NT2/D1 (cell line): ENCODE measurements around the gene DOCK3.

ENCODE experiments used
- SUZ12 ChIP-seq: IDR thresholded peaks from 2 replicates; pipeline ENCODE4 v1.6.1; 2011; ENCODE audit not compliant: insufficient read length, insufficient read depth; ENCODE audit errors: extremely low read depth
- YY1 ChIP-seq: IDR thresholded peaks from 2 replicates; pipeline ENCODE4 v1.6.1; 2011; ENCODE audit not compliant: insufficient read length, insufficient read depth
- ZNF274 ChIP-seq: IDR thresholded peaks from 2 replicates; pipeline ENCODE4 v1.6.1; 2011; ENCODE audit warnings: mild to moderate bottlenecking, low read depth, low read length

DNA sequence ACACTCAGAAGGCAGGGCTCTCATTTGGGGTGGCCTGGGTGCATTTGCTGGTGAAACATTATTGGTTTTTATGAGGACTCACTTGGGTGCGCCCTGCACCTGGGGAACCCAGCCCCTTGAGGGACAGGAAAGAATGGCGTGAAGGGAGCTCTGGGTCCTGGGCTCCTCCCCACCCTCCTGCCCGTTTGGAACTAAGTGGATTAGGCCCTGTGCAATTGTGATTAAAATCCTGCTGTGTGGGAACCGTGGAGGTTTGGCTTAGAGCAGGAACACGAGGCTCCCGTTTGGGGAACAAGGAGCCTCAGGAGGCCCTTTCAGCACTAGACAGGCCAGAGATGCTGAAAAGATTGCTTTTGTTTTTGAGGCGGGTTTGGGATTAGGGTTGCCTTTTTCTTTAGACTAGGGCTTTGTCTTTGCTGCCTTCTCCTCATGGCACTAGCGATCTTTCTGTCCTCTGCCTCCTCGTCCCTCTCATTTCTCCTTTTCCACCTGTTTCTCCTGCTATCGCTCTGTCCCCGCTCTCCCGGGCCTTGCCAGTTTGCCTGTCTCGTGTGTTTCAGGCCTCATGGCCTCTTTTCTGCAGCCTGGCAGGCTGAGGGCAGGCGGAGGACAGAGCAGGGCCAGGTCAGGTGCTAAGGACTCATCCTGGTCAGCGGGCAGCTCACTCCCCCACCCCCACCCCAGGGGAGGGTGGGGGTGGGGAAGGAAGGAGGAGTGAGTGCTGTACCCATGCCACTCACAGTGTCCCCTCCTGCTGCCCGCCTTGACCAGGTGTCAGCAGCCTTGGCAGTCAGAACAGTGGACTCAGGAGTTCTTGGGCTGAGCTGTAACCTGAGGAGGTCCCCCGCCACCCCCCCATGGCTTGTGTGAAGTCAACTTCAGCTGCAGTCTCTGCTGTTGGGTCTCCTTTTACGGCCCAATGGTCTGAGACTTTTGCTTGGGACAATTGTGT, 49.2 kb upstream of the DOCK3 start:
- TF ChIP-seq YY1, result no peak
- no peak for TF ChIP-seq ZNF274
- TF ChIP-seq SUZ12, result no peak
